Ectodermal cell (in vitro differentiated cells): ENCODE data around the gene PRELID1.

Experiments
- H3K27ac ChIP-seq: 2 replicates; pipeline ENCODE4 v1.7.0; 2013; ENCODE audit warnings: mild to moderate bottlenecking, low read depth, low read length; ENCODE audit not compliant: insufficient read depth, poor library complexity, severe bottlenecking
- H3K27me3 ChIP-seq: 2 replicates; pipeline ENCODE4 v1.7.0; 2013; ENCODE audit warnings: mild to moderate bottlenecking, low read length; ENCODE audit not compliant: insufficient read depth, control insufficient read depth, poor library complexity, severe bottlenecking
- H3K36me3 ChIP-seq: one replicate; pipeline ENCODE4 v1.7.0; 2013; ENCODE audit warnings: low read length; ENCODE audit not compliant: control insufficient read depth, insufficient read depth
- H3K4me1 ChIP-seq: one replicate; pipeline ENCODE4 v1.7.0; 2013; ENCODE audit warnings: low read length; ENCODE audit not compliant: control insufficient read depth, insufficient read depth
- H3K4me3 ChIP-seq: 2 replicates; pipeline ENCODE4 v1.7.0; 2013; ENCODE audit warnings: low read depth, low read length, control low read depth; ENCODE audit not compliant: insufficient read depth
- H3K9me3 ChIP-seq: 2 replicates; pipeline ENCODE4 v1.7.0; 2013; ENCODE audit warnings: mild to moderate bottlenecking, low read length, moderate library complexity; ENCODE audit not compliant: control insufficient read depth
- WGBS, 2 experiments: methylation state at CpG; one replicate each; pipeline ENCODE4 v1.1.7; 2013; ENCODE audit warnings: missing lambda C conversion rate in 2 of 2; 5-methylcytosine and 5-hydroxymethylcytosine counted together

PRELID1 gene

GRCh38 chr5:177327539-177328522 is 24.2 kb downstream of the PRELID1 start:
- no peaks in the 10 kb centered on the region for H3K4me1 ChIP-seq
- 93% methylated on average over 28 of the region's 28 CpGs for WGBS, 2 experiments
- no peaks in the 10 kb centered on the region for H3K9me3 ChIP-seq
- H3K27me3 ChIP-seq = no peaks in the 10 kb centered on the region
- H3K27ac ChIP-seq = no peak overlapping the region
- no peak overlapping the region for H3K4me3 ChIP-seq
- H3K36me3 ChIP-seq = no peaks in the 10 kb centered on the region

- Histone ChIP-seq H3K4me3 (no peak overlapping the region), H3K36me3 (peaks cover 3% of the 10 kb centered on the region), H3K9me3 (no peaks in the 10 kb centered on the region), H3K27me3 (no peaks in the 10 kb centered on the region), H3K4me1 (no peaks in the 10 kb centered on the region), H3K27ac (no peak overlapping the region)
- WGBS, 2 experiments = 87 to 88% methylated on average over 18 to 19 of the region's 19 CpGs
These were observed 25.1 kb downstream of the PRELID1 start for GRCh38 chr5:177328545-177329231.

- Histone ChIP-seq H3K27ac (no peak overlapping the region), H3K36me3 (peaks cover 11% of the 10 kb centered on the region)
- 93 to 94% methylated on average over 6 of the region's 6 CpGs for WGBS, 2 experiments
These were observed 26.3 kb downstream of the PRELID1 start for GRCh38 chr5:177329883-177330282.

GRCh38 chr5:177330991-177331842 is 27.6 kb downstream of the PRELID1 start:
- no peak overlapping the region for H3K27ac ChIP-seq
- H3K9me3 ChIP-seq = no peaks in the 10 kb centered on the region
- no peak overlapping the region for H3K4me3 ChIP-seq
- WGBS, 2 experiments = 94% methylated on average over 27 of the region's 27 CpGs
- peaks cover 17% of the 10 kb centered on the region for H3K36me3 ChIP-seq
- H3K4me1 ChIP-seq = no peaks in the 10 kb centered on the region
- no peaks in the 10 kb centered on the region for H3K27me3 ChIP-seq

More at GRCh38 chr5:177329883-177330282, 26.3 kb downstream of the PRELID1 start:
- Histone ChIP-seq H3K9me3 (no peaks in the 10 kb centered on the region), H3K4me1 (no peaks in the 10 kb centered on the region), H3K27me3 (no peaks in the 10 kb centered on the region), H3K4me3 (no peak overlapping the region)

GRCh38 chr5:177332031-177332895 is 28.7 kb downstream of the PRELID1 start:
- no peaks in the 10 kb centered on the region for H3K4me1 ChIP-seq
- no peak overlapping the region for H3K27ac ChIP-seq
- H3K4me3 ChIP-seq = no peak overlapping the region
- no peaks in the 10 kb centered on the region for H3K9me3 ChIP-seq
- WGBS, 2 experiments = 96% methylated on average over 35 of the region's 35 CpGs
- H3K36me3 ChIP-seq = peaks cover 27% of the 10 kb centered on the region
- no peaks in the 10 kb centered on the region for H3K27me3 ChIP-seq

- Histone ChIP-seq H3K27ac (no peak overlapping the region), H3K4me1 (no peaks in the 10 kb centered on the region), H3K4me3 (no peak overlapping the region), H3K36me3 (peaks cover 30% of the 10 kb centered on the region), H3K27me3 (no peaks in the 10 kb centered on the region), H3K9me3 (no peaks in the 10 kb centered on the region)
- 95 to 98% methylated on average over 13 of the region's 13 CpGs for WGBS, 2 experiments
These were observed 29.3 kb downstream of the PRELID1 start for GRCh38 chr5:177332896-177333260.

- H3K27ac ChIP-seq = no peak overlapping the region
These were observed 30.0 kb downstream of the PRELID1 start for GRCh38 chr5:177333420-177334154.

GRCh38 chr5:177334155-177334551 is 30.6 kb downstream of the PRELID1 start:
- Histone ChIP-seq H3K4me1 (no peaks in the 10 kb centered on the region), H3K27me3 (no peaks in the 10 kb centered on the region), H3K36me3 (peaks cover 30% of the 10 kb centered on the region), H3K4me3 (no peak overlapping the region), H3K9me3 (no peaks in the 10 kb centered on the region), H3K27ac (no peak overlapping the region)
- 95 to 96% methylated on average over 15 of the region's 15 CpGs for WGBS, 2 experiments

More at GRCh38 chr5:177333420-177334154, 30.0 kb downstream of the PRELID1 start:
- H3K4me3 ChIP-seq = no peak overlapping the region
- no peaks in the 10 kb centered on the region for H3K9me3 ChIP-seq
- H3K27me3 ChIP-seq = no peaks in the 10 kb centered on the region
- WGBS, 2 experiments = 95% methylated on average over 15 of the region's 16 CpGs
- H3K4me1 ChIP-seq = no peaks in the 10 kb centered on the region
- H3K36me3 ChIP-seq = peaks cover 30% of the 10 kb centered on the region
